HEK293 (cell line): Measurements from ENCODE around the gene NAGPA.

Experiments used
- CTCF ChIA-PET: fragments of 350-600 bp; formaldehyde crosslinking; extraction: SDS; loops from one replicate; lab custom pipeline; 2021; ENCODE audit warnings: antibody characterized with exemption; lab: Yijun Ruan, JAX
- POLR2A ChIA-PET: fragments of 300-600 bp; formaldehyde crosslinking; extraction: SDS; loops from one replicate; lab custom pipeline; 2020; ENCODE audit warnings: antibody characterized with exemption, inconsistent platforms; lab: Yijun Ruan, JAX
- H3K27ac ChIP-seq: fragments of 200-500 bp; sonication (Bioruptor generic); 2 replicates; pipeline ENCODE4 v1.5.1; 2014; ENCODE audit warnings: low read depth, low read length, control low read depth, inconsistent platforms; ENCODE audit errors: extremely low read depth
- H3K36me3 ChIP-seq, 2 experiments: fragments of 200-500 bp in 1 of 2; sonication (Bioruptor generic) in 1 of 2; 1 replicate in 1 of 2; 2 replicates in 1 of 2; pipeline ENCODE4 v1.5.1; 2014 to 2017; ENCODE audit warnings: inconsistent platforms in 2 of 2, low read length in 2 of 2; ENCODE audit not compliant: control insufficient read depth in 2 of 2, insufficient read depth in 1 of 2
- H3K4me1 ChIP-seq: fragments of 200-500 bp; sonication (Bioruptor generic); 2 replicates; pipeline ENCODE4 v1.5.1; 2014; ENCODE audit warnings: mild to moderate bottlenecking, low read length, inconsistent platforms; ENCODE audit not compliant: control insufficient read depth, insufficient read depth
- H3K4me3 ChIP-seq: 2 replicates; pipeline ENCODE4 v1.5.1; 2011; ENCODE audit warnings: low read depth, mild to moderate bottlenecking, control low read depth, low read length, moderate library complexity
- H3K9me3 ChIP-seq: fragments of 200-500 bp; sonication (Bioruptor generic); 2 replicates; pipeline ENCODE4 v1.5.1; 2014; ENCODE audit warnings: low read depth, low read length, inconsistent platforms; ENCODE audit not compliant: control insufficient read depth, insufficient read depth
- EGR2 ChIP-seq: fragments of 450-650 bp; formaldehyde crosslinking; IDR thresholded peaks from 2 replicates; pipeline ENCODE4 v1.5.1; 2016; ENCODE audit warnings: low read depth, missing biosample characterization, missing genetic modification characterization
- GFI1B ChIP-seq: fragments of 450-650 bp; formaldehyde crosslinking; IDR thresholded peaks from 2 replicates; pipeline ENCODE4 v1.5.1; 2016; ENCODE audit warnings: missing biosample characterization, missing genetic modification characterization
- HOXA7 ChIP-seq: sonication (generic); formaldehyde crosslinking; IDR thresholded peaks from 2 replicates; pipeline ENCODE4 v1.8.1; 2022; ENCODE audit warnings: missing genetic modification reagents, borderline replicate concordance
- PRDM6 ChIP-seq: fragments of 450-650 bp; formaldehyde crosslinking; IDR thresholded peaks from 2 replicates; pipeline ENCODE4 v1.5.1; 2017; ENCODE audit warnings: missing biosample characterization, missing genetic modification characterization
- TRIM28 ChIP-seq: IDR thresholded peaks from 2 replicates; pipeline ENCODE4 v1.6.1; 2011; ENCODE audit warnings: low read length, control low read depth, borderline replicate concordance
- TSHZ1 ChIP-seq: fragments of 450-650 bp; formaldehyde crosslinking; IDR thresholded peaks from 2 replicates; pipeline ENCODE4 v1.5.1; 2016; ENCODE audit warnings: missing biosample characterization, missing genetic modification characterization, borderline replicate concordance
- ZBTB48 ChIP-seq: fragments of 450-650 bp; formaldehyde crosslinking; IDR thresholded peaks from 2 replicates; pipeline ENCODE4 v1.5.1; 2016; ENCODE audit warnings: missing biosample characterization, missing genetic modification characterization
- ZBTB8A ChIP-seq: fragments of 450-650 bp; formaldehyde crosslinking; IDR thresholded peaks from 2 replicates; pipeline ENCODE4 v1.5.1; 2016; ENCODE audit warnings: missing biosample characterization, missing genetic modification characterization
- ZEB2 ChIP-seq: fragments of 450-650 bp; formaldehyde crosslinking; IDR thresholded peaks from 2 replicates; pipeline ENCODE4 v1.5.1; 2016; ENCODE audit warnings: missing biosample characterization, missing genetic modification characterization
- ZFP41 ChIP-seq: fragments of 450-650 bp; formaldehyde crosslinking; IDR thresholded peaks from 2 replicates; pipeline ENCODE4 v1.5.1; 2016; ENCODE audit warnings: missing biosample characterization, missing genetic modification characterization, borderline replicate concordance
- ZNF138 ChIP-seq: fragments of 450-650 bp; formaldehyde crosslinking; IDR thresholded peaks from 2 replicates; pipeline ENCODE4 v1.5.1; 2016; ENCODE audit warnings: missing biosample characterization, missing genetic modification characterization, borderline replicate concordance
- ZNF248 ChIP-seq: fragments of 450-650 bp; formaldehyde crosslinking; IDR thresholded peaks from 2 replicates; pipeline ENCODE4 v1.5.1; 2017; ENCODE audit warnings: missing biosample characterization, missing genetic modification characterization
- ZNF335 ChIP-seq: fragments of 450-650 bp; formaldehyde crosslinking; conservative IDR thresholded peaks from 2 replicates; pipeline ENCODE4 v1.5.1; 2016; ENCODE audit warnings: missing biosample characterization, missing genetic modification characterization
- ZNF366 ChIP-seq: fragments of 450-650 bp; formaldehyde crosslinking; conservative IDR thresholded peaks from 2 replicates; pipeline ENCODE4 v1.5.1; 2016; ENCODE audit warnings: missing biosample characterization, missing genetic modification characterization
- ZNF37A ChIP-seq: fragments of 450-650 bp; IDR thresholded peaks from 2 replicates; pipeline ENCODE4 v1.5.1; 2018; ENCODE audit warnings: missing biosample characterization, missing genetic modification characterization
- ZNF513 ChIP-seq: fragments of 450-650 bp; IDR thresholded peaks from 2 replicates; pipeline ENCODE4 v1.5.1; 2018; ENCODE audit warnings: missing biosample characterization, missing genetic modification characterization
- ZNF514 ChIP-seq: fragments of 450-650 bp; formaldehyde crosslinking; IDR thresholded peaks from 2 replicates; pipeline ENCODE4 v1.5.1; 2016; ENCODE audit warnings: missing biosample characterization, missing genetic modification characterization
- ZNF549 ChIP-seq: fragments of 450-650 bp; IDR thresholded peaks from 2 replicates; pipeline ENCODE4 v1.5.1; 2018; ENCODE audit warnings: missing biosample characterization, missing genetic modification characterization, mild to moderate bottlenecking, inconsistent platforms, moderate library complexity
- ZNF571 ChIP-seq: fragments of 450-650 bp; formaldehyde crosslinking; IDR thresholded peaks from 2 replicates; pipeline ENCODE4 v1.5.0; 2017; ENCODE audit warnings: missing biosample characterization, missing genetic modification characterization
- ZNF610 ChIP-seq: fragments of 450-650 bp; formaldehyde crosslinking; IDR thresholded peaks from 2 replicates; pipeline ENCODE4 v1.5.1; 2016; ENCODE audit warnings: missing biosample characterization, missing genetic modification characterization, borderline replicate concordance
- ZNF623 ChIP-seq: fragments of 450-650 bp; formaldehyde crosslinking; IDR thresholded peaks from 2 replicates; pipeline ENCODE4 v1.5.1; 2016; ENCODE audit warnings: missing biosample characterization, missing genetic modification characterization
- ZNF654 ChIP-seq: fragments of 450-650 bp; formaldehyde crosslinking; IDR thresholded peaks from 2 replicates; pipeline ENCODE4 v1.5.1; 2016; ENCODE audit warnings: low read depth, missing biosample characterization, missing genetic modification characterization
- ZNF658 ChIP-seq: fragments of 450-650 bp; formaldehyde crosslinking; IDR thresholded peaks from 2 replicates; pipeline ENCODE4; 2016; ENCODE audit warnings: missing biosample characterization, missing genetic modification characterization
- ZNF701 ChIP-seq: fragments of 450-650 bp; formaldehyde crosslinking; IDR thresholded peaks from 2 replicates; pipeline ENCODE4 v1.5.1; 2016; ENCODE audit warnings: missing biosample characterization, missing genetic modification characterization
- ZSCAN16 ChIP-seq: fragments of 450-650 bp; formaldehyde crosslinking; IDR thresholded peaks from 2 replicates; pipeline ENCODE4 v1.5.1; 2016; ENCODE audit warnings: missing biosample characterization, missing genetic modification characterization
- ZSCAN18 ChIP-seq: fragments of 450-650 bp; formaldehyde crosslinking; IDR thresholded peaks from 2 replicates; pipeline ENCODE4 v1.5.1; 2016; ENCODE audit warnings: missing biosample characterization, missing genetic modification characterization
- ZSCAN4 ChIP-seq: fragments of 450-650 bp; formaldehyde crosslinking; IDR thresholded peaks from 2 replicates; pipeline ENCODE4 v1.5.1; 2017; ENCODE audit warnings: missing biosample characterization, missing genetic modification characterization
- ZXDB ChIP-seq: fragments of 450-650 bp; formaldehyde crosslinking; IDR thresholded peaks from 2 replicates; pipeline ENCODE4 v1.5.1; 2016; ENCODE audit warnings: missing biosample characterization, missing genetic modification characterization

Gene NAGPA

GRCh38 chr16:5017678-5017969 is 16.1 kb downstream of the NAGPA start:
- H3K4me3 ChIP-seq: no peak overlapping the region
- no peaks in the 10 kb centered on the region for H3K36me3 ChIP-seq
- no peaks in the 10 kb centered on the region for H3K9me3 ChIP-seq
- no peaks in the 10 kb centered on the region for H3K4me1 ChIP-seq
- POLR2A ChIA-PET: interaction anchor here (1.1 kb wide), 1 partner anchor 16 kb away, joined by 5 read pairs; the partner anchor contains the start of gene NAGPA
- H3K27ac ChIP-seq: no peak overlapping the region
- CTCF ChIA-PET: no interaction called here
- no peak for TF ChIP-seq PRDM6
- TF ChIP-seq ZNF514 (tag by site-specific recombination): no peak
- no peak for TF ChIP-seq TSHZ1 (tag by site-specific recombination)
- no peak for TF ChIP-seq ZNF610 (tag by site-specific recombination)
- TF ChIP-seq ZBTB8A (tag by site-specific recombination): no peak
- no peak for TF ChIP-seq ZXDB (tag by site-specific recombination)
- no peak for TF ChIP-seq ZNF623 (tag by site-specific recombination)
- TF ChIP-seq ZNF138 (tag by site-specific recombination): no peak
- TF ChIP-seq ZNF571 (tag by site-specific recombination): no peak
- TF ChIP-seq ZSCAN16: no peak
- TF ChIP-seq ZNF37A (tag by site-specific recombination): no peak
- no peak for TF ChIP-seq ZEB2 (tag by site-specific recombination)
- no peak for TF ChIP-seq ZSCAN4 (tag by site-specific recombination)
- TF ChIP-seq GFI1B (tag by site-specific recombination): no peak
- no peak for TF ChIP-seq ZNF658 (tag by site-specific recombination)
- no peak for TF ChIP-seq ZNF366 (tag by site-specific recombination)
- TF ChIP-seq ZNF248 (tag by site-specific recombination): no peak
- TF ChIP-seq, all 188 proteins: peak for 0

GRCh38 chr16:5016967-5017677 is 16.6 kb downstream of the NAGPA start:
- no peak overlapping the region for H3K4me3 ChIP-seq
- POLR2A ChIA-PET: interaction anchor here (1.1 kb wide), 1 partner anchor 17 kb away, joined by 5 read pairs; the partner anchor contains the start of gene NAGPA
- H3K27ac ChIP-seq: no peak overlapping the region
- H3K36me3 ChIP-seq: no peaks in the 10 kb centered on the region
- H3K4me1 ChIP-seq: no peaks in the 10 kb centered on the region
- H3K9me3 ChIP-seq: no peaks in the 10 kb centered on the region
- CTCF ChIA-PET: interaction anchor here (0.5 to 0.8 kb wide), 3 partner anchors 8 to 514 kb away, joined by 3 to 5 read pairs (median 3); no protein-coding TSS in a partner anchor
- TF ChIP-seq TRIM28 (no peak), ZNF658 (tag by site-specific recombination) (no peak), EGR2 (tag by site-specific recombination) (no peak), ZSCAN18 (tag by site-specific recombination) (no peak), ZNF513 (no peak), HOXA7 (CRISPR knock-in tag) (no peak), ZNF335 (no peak), ZNF654 (no peak), ZNF701 (no peak), ZFP41 (no peak), ZNF549 (tag by site-specific recombination) (no peak), ZBTB48 (tag by site-specific recombination) (no peak)
